Adrenal gland (tissue), 5 donors: ENCODE results near the gene STAT4.

Experiments
- CTCF ChIP-seq, 6 experiments: fragments of 450-650 bp in 4 of 6; fragments of 200-600 bp in 2 of 6; sonication (generic) in 1 of 6; IDR thresholded peaks; 1 replicate in 5 of 6; 2 replicates in 1 of 6; pipeline versions ENCODE4 v1.5.1 to v1.8.0; 2016 to 2021; ENCODE audit warnings: antibody characterized with exemption in 6 of 6, mild to moderate bottlenecking in 2 of 6, moderate library complexity in 1 of 6
- POLR2A ChIP-seq, 2 donors: fragments of 450-650 bp; IDR thresholded peaks; one replicate each; pipeline ENCODE4 v1.6.1; 2017; ENCODE audit warnings: antibody characterized with exemption in 2 of 2, mild to moderate bottlenecking in 2 of 2, moderate library complexity in 1 of 2
- donor health status: DM: no; HTN: no; CAD: no.

- TF ChIP-seq CTCF (IDR thresholded peaks at IDR 0.05) (no peak), POLR2A (IDR thresholded peaks at IDR 0.05) (no peak)
Measured at GRCh38 chr2:191128911-191129304, 21.9 kb downstream of the STAT4 start.
